HG03159 (cell line): Measurements from ENCODE around the gene ENTPD1.
A peak's percentile ranks its signal among the peaks of the same experiment; 100 is the strongest.
"Not testable (repeated sequence)": the region's sequence is repeated elsewhere in the genome, so short reads cannot be mapped to it uniquely, and the experiment has no call there.

Source experiments
- ATAC-seq: cut with Tn5 transposase; IDR thresholded peaks from one replicate; pipeline ENCODE4 v1.9.1; 2021; ENCODE audit warnings: mild to moderate bottlenecking, moderate library complexity; ENCODE audit not compliant: unreplicated experiment

The ENTPD1 gene

GRCh38 chr10:95792874-95793285 lies 36.9 kb downstream of the ENTPD1 start:
- ATAC-seq: no peak

- ATAC-seq: peak; percentile 47
Observed at GRCh38 chr10:95793401-95794045, 37.6 kb downstream of the ENTPD1 start.

GRCh38 chr10:95794195-95794594 lies 38.2 kb downstream of the ENTPD1 start:
- ATAC-seq: no peak

- ATAC-seq: no peak
Observed at GRCh38 chr10:95795602-95796001, 39.6 kb downstream of the ENTPD1 start.

- no peak for ATAC-seq
Observed at GRCh38 chr10:95796504-95796903, 40.5 kb downstream of the ENTPD1 start.

GRCh38 chr10:95798096-95798855 lies 42.3 kb downstream of the ENTPD1 start:
- no peak for ATAC-seq

- ATAC-seq: not testable (repeated sequence)
Observed at GRCh38 chr10:95800286-95800685, 44.3 kb downstream of the ENTPD1 start.

GRCh38 chr10:95806687-95807380 lies 50.9 kb downstream of the ENTPD1 start:
- ATAC-seq: not testable (repeated sequence)

GRCh38 chr10:95808705-95809308 lies 52.8 kb downstream of the ENTPD1 start:
- not testable (repeated sequence) for ATAC-seq

GRCh38 chr10:95809370-95810197 lies 53.6 kb downstream of the ENTPD1 start:
- no peak for ATAC-seq

- ATAC-seq: no peak
Observed at GRCh38 chr10:95810198-95810976, 54.4 kb downstream of the ENTPD1 start.

- ATAC-seq: no peak
Observed at GRCh38 chr10:95813054-95813685, 57.2 kb downstream of the ENTPD1 start.

- ATAC-seq: no peak
Observed at GRCh38 chr10:95814011-95814727, 58.2 kb downstream of the ENTPD1 start.

GRCh38 chr10:95815133-95815532 lies 59.2 kb downstream of the ENTPD1 start:
- ATAC-seq: no peak

GRCh38 chr10:95815701-95816240 lies 59.8 kb downstream of the ENTPD1 start:
- ATAC-seq: no peak

- no peak for ATAC-seq
Observed at GRCh38 chr10:95818010-95818409, 62.0 kb downstream of the ENTPD1 start.

GRCh38 chr10:95818668-95819067 lies 62.7 kb downstream of the ENTPD1 start:
- no peak for ATAC-seq

- ATAC-seq: no peak
Observed at GRCh38 chr10:95819620-95820329, 63.8 kb downstream of the ENTPD1 start.
